Loucy (cell line): ENCODE data around the gene APOL5.
"Not testable (repeated sequence)": the region's sequence is repeated elsewhere in the genome, so short reads cannot be mapped to it uniquely, and the experiment has no call there.

Experiments used
- H2AFZ ChIP-seq: fragments of 200-600 bp; sonication (generic); 2 replicates; pipeline ENCODE4 v1.6.0; 2016; ENCODE audit warnings: antibody characterized with exemption, mild to moderate bottlenecking, low read length, moderate library complexity
- H3F3A ChIP-seq: fragments of 200-600 bp; 2 replicates; pipeline ENCODE4 v1.6.0; 2016; ENCODE audit warnings: antibody characterized with exemption, low read depth, mild to moderate bottlenecking
- H3K27me3 ChIP-seq: fragments of 200-600 bp; sonication (generic); 2 replicates; pipeline ENCODE4 v1.6.1; 2014; ENCODE audit warnings: low read length, mild to moderate bottlenecking; ENCODE audit not compliant: insufficient read depth, poor library complexity, severe bottlenecking
- H3K36me3 ChIP-seq: fragments of 200-600 bp; sonication (generic); 2 replicates; pipeline ENCODE4 v1.6.1; 2016; ENCODE audit warnings: low read length; ENCODE audit not compliant: insufficient read depth
- H3K4me1 ChIP-seq: fragments of 200-600 bp; sonication (generic); 2 replicates; pipeline ENCODE4 v1.5.1; 2014; ENCODE audit warnings: low read length, mild to moderate bottlenecking; ENCODE audit not compliant: insufficient read depth, poor library complexity, severe bottlenecking
- H3K4me2 ChIP-seq: fragments of 200-600 bp; sonication (generic); 2 replicates; pipeline ENCODE4 v1.6.0; 2014; ENCODE audit warnings: antibody characterized with exemption, low read length, low read depth, mild to moderate bottlenecking; ENCODE audit not compliant: poor library complexity, severe bottlenecking
- H3K4me3 ChIP-seq: fragments of 200-600 bp; sonication (generic); 2 replicates; pipeline ENCODE4 v1.5.1; 2014; ENCODE audit warnings: low read length, mild to moderate bottlenecking, mixed read lengths; ENCODE audit not compliant: poor library complexity, severe bottlenecking
- H3K79me2 ChIP-seq: fragments of 200-600 bp; sonication (generic); 2 replicates; pipeline ENCODE4 v1.6.1; 2014; ENCODE audit warnings: low read length; ENCODE audit not compliant: insufficient read depth
- H3K9ac ChIP-seq: fragments of 200-600 bp; sonication (generic); 2 replicates; pipeline ENCODE4 v1.6.0; 2014; ENCODE audit warnings: mild to moderate bottlenecking, low read depth, low read length, moderate library complexity; ENCODE audit not compliant: poor library complexity, severe bottlenecking
- H3K9me2 ChIP-seq: fragments of 200-600 bp; sonication (generic); replicated peaks from 2 replicates; pipeline ENCODE4 v1.6.1; 2016; ENCODE audit warnings: low read depth, low read length, mixed read lengths
- H3K9me3 ChIP-seq: fragments of 200-600 bp; sonication (generic); 2 replicates; pipeline ENCODE4 v1.6.1; 2014; ENCODE audit warnings: mild to moderate bottlenecking, antibody characterized with exemption, low read length, low read depth; ENCODE audit not compliant: insufficient read depth
- H4K20me1 ChIP-seq: fragments of 200-600 bp; sonication (generic); 2 replicates; pipeline ENCODE4 v1.6.0; 2014; ENCODE audit warnings: antibody characterized with exemption, low read length, mild to moderate bottlenecking; ENCODE audit not compliant: insufficient read depth, poor library complexity, severe bottlenecking
- EZH2phosphoT487 ChIP-seq: fragments of 200-600 bp; IDR thresholded peaks from 2 replicates; pipeline ENCODE4 v1.6.1; 2018; ENCODE audit warnings: antibody characterized with exemption, mild to moderate bottlenecking, moderate library complexity, borderline replicate concordance
- TF ChIP-seq, protein P1 (sequence below): fragments of 200-600 bp; sonication (generic); conservative IDR thresholded peaks from 2 replicates; pipeline ENCODE4 v1.5.1; 2014; ENCODE audit warnings: mild to moderate bottlenecking, antibody characterized with exemption, low read length

Gene APOL5, protein sequence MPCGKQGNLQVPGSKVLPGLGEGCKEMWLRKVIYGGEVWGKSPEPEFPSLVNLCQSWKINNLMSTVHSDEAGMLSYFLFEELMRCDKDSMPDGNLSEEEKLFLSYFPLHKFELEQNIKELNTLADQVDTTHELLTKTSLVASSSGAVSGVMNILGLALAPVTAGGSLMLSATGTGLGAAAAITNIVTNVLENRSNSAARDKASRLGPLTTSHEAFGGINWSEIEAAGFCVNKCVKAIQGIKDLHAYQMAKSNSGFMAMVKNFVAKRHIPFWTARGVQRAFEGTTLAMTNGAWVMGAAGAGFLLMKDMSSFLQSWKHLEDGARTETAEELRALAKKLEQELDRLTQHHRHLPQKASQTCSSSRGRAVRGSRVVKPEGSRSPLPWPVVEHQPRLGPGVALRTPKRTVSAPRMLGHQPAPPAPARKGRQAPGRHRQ

DNA sequence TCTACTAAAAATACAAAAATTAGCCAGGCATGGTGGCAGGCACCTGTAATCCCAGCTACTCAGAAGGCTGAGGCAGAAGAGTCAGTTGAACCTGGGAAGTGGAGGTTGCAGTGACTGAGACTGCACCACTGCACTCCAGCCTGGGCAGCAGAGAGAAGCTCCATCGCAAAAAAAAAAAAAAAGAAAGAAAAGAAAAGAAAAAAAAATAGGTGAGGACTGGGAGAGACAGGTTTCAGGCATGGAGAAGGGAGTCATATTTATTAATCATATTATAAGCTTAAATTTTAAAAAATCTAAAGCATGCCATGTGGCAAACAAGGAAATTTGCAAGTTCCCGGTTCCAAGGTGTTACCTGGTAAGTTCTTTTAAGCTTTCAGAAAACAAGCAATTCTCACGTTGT, at the start of gene APOL5:
TSS of gene APOL5 (plus strand) at position 301 of the 400 bp plus-strand sequence. CDS start at position 301, 0 bp downstream.
- H3K4me2 ChIP-seq: no peak within 1 kb of the TSS
- 0 out of 2 replicates have a peak, but pooled peaks cover 3% of the 10 kb centered on the region for H3K9me3 ChIP-seq
- no peak within 1 kb of the TSS for H3K9ac ChIP-seq
- no peak for TF ChIP-seq EZH2phosphoT487
- TF ChIP-seq, protein P1, sequence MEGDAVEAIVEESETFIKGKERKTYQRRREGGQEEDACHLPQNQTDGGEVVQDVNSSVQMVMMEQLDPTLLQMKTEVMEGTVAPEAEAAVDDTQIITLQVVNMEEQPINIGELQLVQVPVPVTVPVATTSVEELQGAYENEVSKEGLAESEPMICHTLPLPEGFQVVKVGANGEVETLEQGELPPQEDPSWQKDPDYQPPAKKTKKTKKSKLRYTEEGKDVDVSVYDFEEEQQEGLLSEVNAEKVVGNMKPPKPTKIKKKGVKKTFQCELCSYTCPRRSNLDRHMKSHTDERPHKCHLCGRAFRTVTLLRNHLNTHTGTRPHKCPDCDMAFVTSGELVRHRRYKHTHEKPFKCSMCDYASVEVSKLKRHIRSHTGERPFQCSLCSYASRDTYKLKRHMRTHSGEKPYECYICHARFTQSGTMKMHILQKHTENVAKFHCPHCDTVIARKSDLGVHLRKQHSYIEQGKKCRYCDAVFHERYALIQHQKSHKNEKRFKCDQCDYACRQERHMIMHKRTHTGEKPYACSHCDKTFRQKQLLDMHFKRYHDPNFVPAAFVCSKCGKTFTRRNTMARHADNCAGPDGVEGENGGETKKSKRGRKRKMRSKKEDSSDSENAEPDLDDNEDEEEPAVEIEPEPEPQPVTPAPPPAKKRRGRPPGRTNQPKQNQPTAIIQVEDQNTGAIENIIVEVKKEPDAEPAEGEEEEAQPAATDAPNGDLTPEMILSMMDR: no peak
- H3K4me3 ChIP-seq: no peak within 1 kb of the TSS
- H3K36me3 ChIP-seq: no peaks in the 10 kb centered on the region
- H3K4me1 ChIP-seq: no peaks in the 10 kb centered on the region
- no peaks in the 10 kb centered on the region for H3K9me2 ChIP-seq
- H3F3A ChIP-seq: no peaks in the 10 kb centered on the region
- H2AFZ ChIP-seq: no peak within 1 kb of the TSS
- H3K27me3 ChIP-seq: no peaks in the 10 kb centered on the region
- H4K20me1 ChIP-seq: no peaks in the 10 kb centered on the region
- no peaks in the 10 kb centered on the region for H3K79me2 ChIP-seq

DNA sequence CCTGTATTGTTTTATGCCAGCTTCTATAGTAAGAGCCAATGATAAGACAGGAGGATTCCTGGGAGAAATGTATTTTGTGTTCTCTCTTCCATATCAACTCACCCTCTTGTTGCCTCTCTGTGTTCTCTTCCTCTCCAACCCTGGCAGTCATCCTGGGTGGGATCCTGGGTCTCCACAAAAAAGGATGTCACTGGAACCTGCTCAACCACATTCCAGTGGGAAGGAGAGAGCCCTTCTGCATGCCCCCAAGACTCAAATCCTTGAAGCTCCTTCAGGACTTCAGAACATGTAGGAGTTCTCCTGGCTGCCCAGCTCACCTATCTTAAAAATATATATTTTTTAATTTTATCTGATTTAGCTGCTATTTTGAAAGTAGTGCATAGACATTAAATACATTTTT, 43.3 kb upstream of the APOL5 start:
- H3K4me1 ChIP-seq: no peaks in the 10 kb centered on the region
- H3K9me3 ChIP-seq: no peaks in the 10 kb centered on the region
- H3K9me2 ChIP-seq: no peaks in the 10 kb centered on the region
- H3K27me3 ChIP-seq: no peaks in the 10 kb centered on the region
- H3F3A ChIP-seq: no peaks in the 10 kb centered on the region
- TF ChIP-seq EZH2phosphoT487: no peak
- TF ChIP-seq, protein P1: no peak
- H3K9ac ChIP-seq: no peak overlapping the region
- no peak overlapping the region for H2AFZ ChIP-seq
- H3K79me2 ChIP-seq: no peaks in the 10 kb centered on the region
- H4K20me1 ChIP-seq: no peaks in the 10 kb centered on the region
- no peak overlapping the region for H3K4me2 ChIP-seq
- H3K4me3 ChIP-seq: no peak overlapping the region
- no peaks in the 10 kb centered on the region for H3K36me3 ChIP-seq

DNA sequence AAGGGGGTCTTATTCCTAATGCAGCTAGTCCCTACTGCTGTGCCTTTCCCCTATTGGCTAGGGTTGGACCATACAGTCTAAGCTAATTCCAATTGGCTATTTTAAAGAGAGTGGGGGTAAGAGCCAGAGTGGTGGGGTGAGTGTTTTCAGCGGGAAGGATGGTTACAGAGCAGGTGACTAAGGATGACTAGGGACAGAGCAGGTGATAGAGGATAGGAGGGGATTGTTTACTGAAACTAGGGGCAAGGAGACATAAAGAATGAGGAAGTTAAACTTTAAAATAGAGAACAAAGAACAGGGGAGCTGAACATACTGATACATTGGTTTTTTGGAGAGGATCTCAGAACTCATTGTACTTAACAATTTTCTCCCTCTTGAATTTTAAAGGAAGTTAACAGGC, 41.6 kb upstream of the APOL5 start:
- not testable (repeated sequence) for H3K4me3 ChIP-seq, H3K9me2 ChIP-seq, H3K79me2 ChIP-seq, H3K27me3 ChIP-seq, H3K4me1 ChIP-seq, H3K4me2 ChIP-seq, H3K36me3 ChIP-seq, H3K9ac ChIP-seq, H4K20me1 ChIP-seq, H3K9me3 ChIP-seq, H3F3A ChIP-seq, H2AFZ ChIP-seq
